GM23338 (cell line): ENCODE data around the gene FAM219A.

Source experiments
- CREB1 ChIP-seq: fragments of 250-450 bp; sonication (Bioruptor Pico); IDR thresholded peaks from 2 replicates; pipeline ENCODE4 v1.5.0; 2020; ENCODE audit warnings: low read depth, mild to moderate bottlenecking, moderate library complexity
- CTCF ChIP-seq, 2 experiments: fragments of 200-600 bp in 1 of 2; sonication (generic) in 1 of 2; conservative IDR thresholded peaks; 2 replicates each; pipeline versions ENCODE4 v1.5.1 to v1.6.1; 2016 to 2017; ENCODE audit warnings: antibody characterized with exemption in 2 of 2, low read depth in 2 of 2, mild to moderate bottlenecking in 2 of 2, moderate library complexity in 1 of 2
- EZH2 ChIP-seq: fragments of 200-600 bp; sonication (generic); IDR thresholded peaks from one replicate; pipeline ENCODE4 v1.8.0; 2017; ENCODE audit warnings: antibody characterized with exemption, mild to moderate bottlenecking, low read depth; ENCODE audit not compliant: unreplicated experiment
- EZH2phosphoT487 ChIP-seq: fragments of 200-600 bp; sonication (generic); IDR thresholded peaks from one replicate; pipeline ENCODE4 v1.8.1; 2018; ENCODE audit warnings: antibody characterized with exemption; ENCODE audit not compliant: unreplicated experiment
- JUNB ChIP-seq: IDR thresholded peaks from one replicate; pipeline ENCODE4 v1.6.1; 2016; ENCODE audit warnings: antibody characterized with exemption; ENCODE audit not compliant: unreplicated experiment
- POLR2AphosphoS5 ChIP-seq: IDR thresholded peaks from 2 replicates; pipeline ENCODE4 v1.6.1; 2016; ENCODE audit warnings: antibody characterized with exemption, low read depth
- REST ChIP-seq: IDR thresholded peaks from one replicate; pipeline ENCODE4 v1.6.1; 2018; ENCODE audit warnings: antibody characterized with exemption; ENCODE audit not compliant: unreplicated experiment

- TF ChIP-seq CTCF (conservative IDR thresholded peaks at IDR 0.05; ENCODE audit: low read depth in 2 of 2) (no peak), REST (no peak), JUNB (no peak), EZH2 (no peak), EZH2phosphoT487 (no peak), POLR2AphosphoS5 (no peak), CREB1 (CRISPR knock-in tag) (no peak)
Measured at GRCh38 chr9:34501372-34501771, 43.0 kb upstream of the FAM219A start.
